Activated CD8-positive, alpha-beta T cell treated with anti-CD3 and anti-CD28 coated beads for 36 hours (primary cell): ENCODE data around the gene CTXN1. TPM values are rescaled to one million over a fixed set of nuclear protein-coding genes. Genes with fewer than 3 reads are reported as not detected.
A peak's percentile ranks its signal among the peaks of the same experiment; 100 is the strongest.

Source experiments
- ATAC-seq: fragments of 200-7000 bp; cut with Tn5 transposase; one replicate; pipeline ENCODE4 v1.10.0; 2021; ENCODE audit warnings: mild to moderate bottlenecking, moderate library complexity
- CTCF ChIA-PET: fragments of 350-600 bp; sonication (Branson Sonifier 250); formaldehyde crosslinking; loops from one replicate; lab custom pipeline; 2021; ENCODE audit warnings: antibody characterized with exemption; lab: Charles Lee
- POLR2A ChIA-PET: fragments of 350-600 bp; sonication (Branson Sonifier 250); formaldehyde crosslinking; loops from one replicate; lab custom pipeline; 2021; ENCODE audit warnings: antibody characterized with exemption; lab: Charles Lee
- DNase-seq: peaks from one replicate; pipeline ENCODE4 v3.0.0-alpha.2; 2020
- H3K27ac Mint-ChIP-seq: one replicate; pipeline ENCODE4 v1.8.0; 2021; ENCODE audit warnings: mild to moderate bottlenecking, mixed read lengths
- H3K27me3 Mint-ChIP-seq: one replicate; pipeline ENCODE4 v1.8.0; 2021; ENCODE audit warnings: mixed read lengths
- H3K36me3 Mint-ChIP-seq: one replicate; pipeline ENCODE4 v1.8.0; 2021; ENCODE audit warnings: low read depth, mixed read lengths
- H3K4me1 Mint-ChIP-seq: one replicate; pipeline ENCODE4 v1.8.0; 2021; ENCODE audit warnings: low read depth, mixed read lengths
- H3K4me3 Mint-ChIP-seq: one replicate; pipeline ENCODE4 v1.8.0; 2021; ENCODE audit warnings: mild to moderate bottlenecking, moderate library complexity, mixed read lengths
- H3K9me3 Mint-ChIP-seq: one replicate; pipeline ENCODE4 v1.8.0; 2021; ENCODE audit warnings: mixed read lengths
- CTCF ChIP-seq: fragments of 200-600 bp; IDR thresholded peaks from one replicate; pipeline ENCODE4 v1.8.0; 2022; ENCODE audit warnings: antibody characterized with exemption, mild to moderate bottlenecking
- intact Hi-C: fragments of 100-400 bp; cut with micrococcal nuclease; formaldehyde crosslinking; loops from one replicate; pipeline ENCODE4 v1.10.0; 2022
- total RNA-seq, 2 experiments: library from RNA; stranded (reverse); gene quantifications; one replicate each; pipeline ENCODE4 v1.2.3, GENCODE V29; 2021

Gene CTXN1
- total RNA-seq, 2 experiments from 2014 or later = 0.74 to 0.87 TPM

- ChIA-PET CTCF (no interaction called here), POLR2A (no interaction called here)
- Mint-ChIP-seq H3K27ac (no peak overlapping the region), H3K27me3 (peaks cover 1% of the 10 kb centered on the region), H3K9me3 (no peaks in the 10 kb centered on the region), H3K4me3 (no peak overlapping the region), H3K36me3 (no peaks in the 10 kb centered on the region), H3K4me1 (peaks cover 2% of the 10 kb centered on the region)
- TF ChIP-seq CTCF = no peak
- DNase-seq (no peak), ATAC-seq (no peak)
- intact Hi-C loops = no loop called here
Observed at GRCh38 chr19:7883105-7883504, 42.8 kb downstream of the CTXN1 start.

GRCh38 chr19:7881910-7882309 lies 44.0 kb downstream of the CTXN1 start:
- intact Hi-C loops = no loop called here
- no peak overlapping the region for H3K4me3 Mint-ChIP-seq
- H3K4me1 Mint-ChIP-seq = peaks cover 2% of the 10 kb centered on the region
- ATAC-seq (no peak), DNase-seq (no peak)
- H3K27me3 Mint-ChIP-seq = no peaks in the 10 kb centered on the region
- CTCF ChIA-PET = no interaction called here
- H3K27ac Mint-ChIP-seq = no peak overlapping the region
- no peak for TF ChIP-seq CTCF
- no peaks in the 10 kb centered on the region for H3K9me3 Mint-ChIP-seq
- POLR2A ChIA-PET = interaction anchor here (0.7 kb wide), 1 partner anchor 12 kb away, joined by 3 read pairs; no protein-coding TSS in a partner anchor
- no peaks in the 10 kb centered on the region for H3K36me3 Mint-ChIP-seq

- no peaks in the 10 kb centered on the region for H3K36me3 Mint-ChIP-seq
- TF ChIP-seq CTCF = no peak
- no peak overlapping the region for H3K4me3 Mint-ChIP-seq
- CTCF ChIA-PET = interaction anchor here (1.4 kb wide), 1 partner anchor 11 kb away, joined by 5 read pairs; no protein-coding TSS in a partner anchor
- intact Hi-C loops = no loop called here
- POLR2A ChIA-PET = no interaction called here
- DNase-seq (peak; percentile 21), ATAC-seq (no peak)
- no peak overlapping the region for H3K27ac Mint-ChIP-seq
- H3K4me1 Mint-ChIP-seq = peaks cover 5% of the 10 kb centered on the region
- H3K9me3 Mint-ChIP-seq = no peaks in the 10 kb centered on the region
- H3K27me3 Mint-ChIP-seq = no peaks in the 10 kb centered on the region
Observed at GRCh38 chr19:7879836-7880235, 46.1 kb downstream of the CTXN1 start.

- CTCF ChIA-PET = interaction anchor here (1.4 kb wide), 1 partner anchor 10 kb away, joined by 5 read pairs; no protein-coding TSS in a partner anchor
- TF ChIP-seq CTCF = no peak
- no peaks in the 10 kb centered on the region for H3K9me3 Mint-ChIP-seq
- DNase-seq (peak; percentile 29), ATAC-seq (no peak)
- H3K27ac Mint-ChIP-seq = no peak overlapping the region
- POLR2A ChIA-PET = interaction anchor here (0.8 kb wide), 1 partner anchor 10 kb away, joined by 3 read pairs; no protein-coding TSS in a partner anchor
- no peaks in the 10 kb centered on the region for H3K36me3 Mint-ChIP-seq
- intact Hi-C loops = no loop called here
- peaks cover 9% of the 10 kb centered on the region for H3K4me1 Mint-ChIP-seq
- peaks cover 4% of the 10 kb centered on the region for H3K27me3 Mint-ChIP-seq
- no peak overlapping the region for H3K4me3 Mint-ChIP-seq
Observed at GRCh38 chr19:7879111-7879807, 46.7 kb downstream of the CTXN1 start.

GRCh38 chr19:7877249-7877836 lies 48.6 kb downstream of the CTXN1 start:
- intact Hi-C loops = no loop called here
- ATAC-seq (no peak), DNase-seq (no peak)
- Mint-ChIP-seq H3K4me1 (peaks cover 9% of the 10 kb centered on the region), H3K9me3 (no peaks in the 10 kb centered on the region), H3K27ac (no peak overlapping the region), H3K27me3 (peaks cover 13% of the 10 kb centered on the region), H3K4me3 (no peak overlapping the region), H3K36me3 (no peaks in the 10 kb centered on the region)
- no peak for TF ChIP-seq CTCF
- ChIA-PET CTCF (interaction anchor here (1.1 to 1.7 kb wide), 2 partner anchors 27 to 196 kb away, joined by 3 to 4 read pairs; partner anchors contain the start of genes MAP2K7 and TRAPPC5), POLR2A (interaction anchor here (1.0 to 1.2 kb wide), 2 partner anchors 11 to 24 kb away, joined by 3 read pairs; partner anchors contain the start of gene LRRC8E)
